SK-N-MC (cell line): ENCODE data around the gene SLC24A4.

ENCODE experiments used
- EZH2 ChIP-seq: fragments of 200-600 bp; sonication (generic); IDR thresholded peaks from one replicate; pipeline ENCODE4 v1.6.1; 2017; ENCODE audit warnings: antibody characterized with exemption
- POLR2AphosphoS5 ChIP-seq: IDR thresholded peaks from 2 replicates; pipeline ENCODE4 v1.6.1; 2012; ENCODE audit warnings: mild to moderate bottlenecking, low read depth, low read length, borderline replicate concordance

- TF ChIP-seq POLR2AphosphoS5: no peak
- TF ChIP-seq EZH2: no peak
Measured at GRCh38 chr14:92515546-92516343, 192.8 kb downstream of the SLC24A4 start.
